PFSK-1 (cell line): ENCODE results near the gene MKRN2.

Source experiments
- FOXP2 ChIP-seq: optimal IDR thresholded peaks from 2 replicates; pipeline ENCODE3; 2011; ENCODE audit warnings: borderline replicate concordance, control low read depth, inconsistent platforms; ENCODE audit not compliant: insufficient read depth; ENCODE audit errors: extremely low read length, extremely low read depth
- POLR2AphosphoS5 ChIP-seq: IDR thresholded peaks from 2 replicates; pipeline ENCODE4 v1.6.1; 2012; ENCODE audit warnings: low read depth, mild to moderate bottlenecking, control low read depth, low read length, moderate library complexity
- SIN3A ChIP-seq: IDR thresholded peaks from 2 replicates; pipeline ENCODE4 v1.6.1; 2012; ENCODE audit warnings: mild to moderate bottlenecking, low read length, moderate library complexity, borderline replicate concordance; ENCODE audit not compliant: insufficient read depth
- TAF1 ChIP-seq: IDR thresholded peaks from 2 replicates; pipeline ENCODE4 v1.6.1; 2012; ENCODE audit warnings: low read length, control low read depth, borderline replicate concordance; ENCODE audit not compliant: insufficient read depth
- TF ChIP-seq, protein P1 (sequence below), 2 experiments: IDR thresholded peaks; 2 replicates each; pipeline versions ENCODE4 v1.6.1 to v1.8.0; 2011 to 2012; ENCODE audit warnings: low read depth in 2 of 2, low read length in 2 of 2, control low read depth in 1 of 2, inconsistent platforms in 1 of 2, mild to moderate bottlenecking in 1 of 2, moderate library complexity in 1 of 2; ENCODE audit not compliant: insufficient read depth in 1 of 2

The MKRN2 gene

DNA sequence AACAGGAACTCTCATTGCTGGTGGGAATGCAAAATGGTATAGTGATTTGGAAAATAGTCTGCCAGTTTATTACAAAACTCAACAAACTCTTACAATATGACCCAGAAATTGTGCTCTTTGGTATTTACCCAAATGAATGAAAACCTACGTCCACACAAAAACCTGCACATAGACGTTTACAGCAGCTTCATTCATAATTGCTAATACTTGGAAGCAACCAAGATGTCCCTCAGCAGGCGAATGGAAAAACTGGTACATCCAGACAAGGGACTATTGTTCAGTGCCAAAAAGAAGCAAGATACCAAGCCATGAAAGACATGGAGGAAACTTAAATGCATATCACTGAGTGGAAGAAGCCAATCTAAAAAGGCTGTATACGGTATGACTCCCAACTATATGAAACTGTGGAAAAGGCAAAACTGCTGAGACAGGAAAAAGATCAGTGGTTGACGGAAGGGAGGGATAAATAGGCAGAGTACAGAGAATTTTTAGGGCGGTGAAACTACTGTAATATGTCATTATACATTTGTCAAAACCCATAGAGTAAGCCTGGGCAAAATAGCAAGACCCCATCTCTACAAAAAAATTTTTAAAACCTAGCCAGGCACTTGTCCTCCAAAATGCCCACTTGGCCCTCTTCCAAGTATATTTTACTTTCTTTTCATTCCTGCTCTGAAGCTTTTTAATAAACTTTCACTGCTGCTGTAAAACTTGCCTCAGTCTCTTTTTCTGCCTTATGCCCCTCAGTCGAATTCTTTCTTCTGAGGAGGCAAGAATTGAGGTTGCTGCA, 6.7 kb upstream of the MKRN2 start:
- TF ChIP-seq, protein P1, sequence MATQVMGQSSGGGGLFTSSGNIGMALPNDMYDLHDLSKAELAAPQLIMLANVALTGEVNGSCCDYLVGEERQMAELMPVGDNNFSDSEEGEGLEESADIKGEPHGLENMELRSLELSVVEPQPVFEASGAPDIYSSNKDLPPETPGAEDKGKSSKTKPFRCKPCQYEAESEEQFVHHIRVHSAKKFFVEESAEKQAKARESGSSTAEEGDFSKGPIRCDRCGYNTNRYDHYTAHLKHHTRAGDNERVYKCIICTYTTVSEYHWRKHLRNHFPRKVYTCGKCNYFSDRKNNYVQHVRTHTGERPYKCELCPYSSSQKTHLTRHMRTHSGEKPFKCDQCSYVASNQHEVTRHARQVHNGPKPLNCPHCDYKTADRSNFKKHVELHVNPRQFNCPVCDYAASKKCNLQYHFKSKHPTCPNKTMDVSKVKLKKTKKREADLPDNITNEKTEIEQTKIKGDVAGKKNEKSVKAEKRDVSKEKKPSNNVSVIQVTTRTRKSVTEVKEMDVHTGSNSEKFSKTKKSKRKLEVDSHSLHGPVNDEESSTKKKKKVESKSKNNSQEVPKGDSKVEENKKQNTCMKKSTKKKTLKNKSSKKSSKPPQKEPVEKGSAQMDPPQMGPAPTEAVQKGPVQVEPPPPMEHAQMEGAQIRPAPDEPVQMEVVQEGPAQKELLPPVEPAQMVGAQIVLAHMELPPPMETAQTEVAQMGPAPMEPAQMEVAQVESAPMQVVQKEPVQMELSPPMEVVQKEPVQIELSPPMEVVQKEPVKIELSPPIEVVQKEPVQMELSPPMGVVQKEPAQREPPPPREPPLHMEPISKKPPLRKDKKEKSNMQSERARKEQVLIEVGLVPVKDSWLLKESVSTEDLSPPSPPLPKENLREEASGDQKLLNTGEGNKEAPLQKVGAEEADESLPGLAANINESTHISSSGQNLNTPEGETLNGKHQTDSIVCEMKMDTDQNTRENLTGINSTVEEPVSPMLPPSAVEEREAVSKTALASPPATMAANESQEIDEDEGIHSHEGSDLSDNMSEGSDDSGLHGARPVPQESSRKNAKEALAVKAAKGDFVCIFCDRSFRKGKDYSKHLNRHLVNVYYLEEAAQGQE (IDR thresholded peaks at IDR 0.05; ENCODE audit: insufficient read depth in 1 of 2, low read depth in 2 of 2, low read length in 2 of 2): no peak
- TF ChIP-seq SIN3A (no peak), TAF1 (no peak), POLR2AphosphoS5 (no peak), FOXP2 (no peak)

DNA sequence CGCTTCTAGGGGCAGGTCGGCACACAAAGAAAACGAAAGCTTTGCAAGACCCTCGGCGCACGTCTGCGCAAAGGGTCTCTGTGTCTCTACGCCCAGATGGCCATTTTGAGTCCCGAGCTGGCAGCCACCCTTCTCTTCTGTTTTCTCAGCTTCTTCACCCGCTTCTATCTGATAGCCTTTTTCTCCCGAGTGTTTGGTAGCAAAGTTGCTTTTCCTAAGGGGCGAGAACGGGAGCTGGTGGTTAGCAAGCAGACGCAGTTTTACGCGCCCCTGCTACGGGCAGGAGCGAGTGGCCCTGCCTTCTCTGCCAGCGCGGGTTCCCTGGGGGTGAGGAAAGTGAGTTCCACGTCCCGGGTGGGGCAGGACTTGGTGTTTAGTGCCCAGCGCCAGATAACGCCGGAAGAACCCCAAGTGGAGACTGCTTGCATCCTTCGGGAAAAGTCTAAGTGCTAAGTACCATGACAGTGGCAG, 2.9 kb upstream of the MKRN2 start:
- TF ChIP-seq, protein P1 (IDR thresholded peaks at IDR 0.05; ENCODE audit: insufficient read depth in 1 of 2, low read depth in 2 of 2, low read length in 2 of 2): no peak
- TF ChIP-seq POLR2AphosphoS5: no peak
- TF ChIP-seq SIN3A: no peak
- no peak for TF ChIP-seq TAF1
- TF ChIP-seq FOXP2: no peak

DNA sequence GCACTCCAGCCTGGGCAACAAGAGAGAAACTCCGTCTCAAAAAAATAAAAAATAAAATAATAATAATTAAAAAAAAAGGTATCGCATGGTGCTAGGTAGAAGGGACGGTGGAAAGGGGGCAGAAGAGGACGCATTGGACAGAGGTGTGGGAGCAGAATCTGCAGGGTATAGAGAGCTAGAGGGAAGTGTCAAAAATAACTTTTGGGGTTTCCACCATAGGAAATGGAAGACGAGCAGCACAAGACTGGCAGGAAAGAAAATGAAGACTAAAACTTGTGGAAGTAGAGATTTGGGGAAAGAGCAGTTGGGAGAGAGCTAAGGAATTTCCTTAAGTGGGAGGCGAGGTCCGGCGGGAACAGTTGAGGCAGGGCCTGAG, 585 bp upstream of the MKRN2 start:
- no peak for TF ChIP-seq TAF1
- TF ChIP-seq SIN3A: no peak
- TF ChIP-seq FOXP2: no peak
- TF ChIP-seq, protein P1 (IDR thresholded peaks at IDR 0.05; ENCODE audit: insufficient read depth in 1 of 2, low read depth in 2 of 2, low read length in 2 of 2): no peak
- TF ChIP-seq POLR2AphosphoS5: no peak

DNA sequence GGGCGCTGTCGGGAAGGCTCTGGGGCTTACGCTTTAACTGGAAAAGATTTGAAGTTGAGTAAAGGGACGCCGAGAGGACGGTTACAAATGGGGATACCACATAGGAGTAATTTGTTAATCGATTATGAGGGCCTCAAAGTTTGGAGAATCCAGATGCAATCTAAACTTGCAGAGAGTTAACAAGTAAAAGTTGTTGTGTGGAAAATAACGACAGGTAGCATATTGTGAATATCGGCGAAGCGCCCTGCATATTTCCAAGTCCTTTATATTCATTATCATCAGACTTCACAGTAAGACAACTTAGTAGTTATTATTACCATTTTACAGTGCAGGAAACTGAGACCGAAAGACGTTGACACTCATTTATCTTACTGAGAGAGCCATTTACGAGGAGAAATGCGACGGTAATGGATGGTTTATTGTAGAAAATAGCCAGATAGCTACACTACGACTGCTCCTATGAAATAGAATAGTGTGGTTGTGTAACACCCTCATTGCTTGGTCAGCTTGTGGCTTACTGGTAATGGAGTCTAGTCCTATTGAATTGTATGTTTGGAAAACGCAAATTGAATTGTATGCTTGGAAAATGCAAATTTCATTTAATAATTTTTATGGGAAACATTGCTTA, 700 bp downstream of the MKRN2 start:
- TF ChIP-seq, protein P1 (IDR thresholded peaks at IDR 0.05; ENCODE audit: insufficient read depth in 1 of 2, low read depth in 2 of 2, low read length in 2 of 2): no peak
- TF ChIP-seq FOXP2: no peak
- no peak for TF ChIP-seq TAF1
- no peak for TF ChIP-seq POLR2AphosphoS5
- no peak for TF ChIP-seq SIN3A
